Renal pelvis (tissue), 4 donors: ENCODE measurements around the gene ELK1. TPM values are rescaled to one million over a fixed set of nuclear protein-coding genes. Genes with fewer than 3 reads are reported as not detected.
"Not testable (repeated sequence)": the region's sequence is repeated elsewhere in the genome, so short reads cannot be mapped to it uniquely, and the experiment has no call there.

Source experiments
- DNase-seq: peaks from one replicate; pipeline ENCODE4 v3.0.0-alpha.2; 2013
- polyA plus RNA-seq, 3 donors: library from polyadenylated mRNA; unstranded; fragments of 120-200 nt; gene quantifications; one replicate each; pipeline ENCODE4 v1.2.1, GENCODE V29; 2013; ENCODE audit not compliant: insufficient read length in 3 of 3

Gene ELK1
- polyA plus RNA-seq, 3 donors: 30.3 to 34.1 (median 32.7) TPM

GRCh38 chrX:47618923-47619485 lies 31.4 kb downstream of the ELK1 start:
- no peak for DNase-seq

GRCh38 chrX:47614618-47615017 lies 35.7 kb downstream of the ELK1 start:
- no peak for DNase-seq

- no peak for DNase-seq
Observed at GRCh38 chrX:47613082-47613481, 37.3 kb downstream of the ELK1 start.

GRCh38 chrX:47612418-47612817 lies 37.9 kb downstream of the ELK1 start:
- DNase-seq: no peak

GRCh38 chrX:47611926-47612325 lies 38.4 kb downstream of the ELK1 start:
- no peak for DNase-seq

- DNase-seq: no peak
Observed at GRCh38 chrX:47611489-47611888, 38.9 kb downstream of the ELK1 start.

GRCh38 chrX:47610511-47610910 lies 39.9 kb downstream of the ELK1 start:
- DNase-seq: no peak

GRCh38 chrX:47608130-47608810 lies 42.1 kb downstream of the ELK1 start:
- DNase-seq: peak; percentile 7

- DNase-seq: no peak
Observed at GRCh38 chrX:47607091-47607490, 43.3 kb downstream of the ELK1 start.

GRCh38 chrX:47605024-47605423 lies 45.3 kb downstream of the ELK1 start:
- DNase-seq: no peak

GRCh38 chrX:47603125-47603524 lies 47.2 kb downstream of the ELK1 start:
- DNase-seq: not testable (repeated sequence)

- DNase-seq: no peak
Observed at GRCh38 chrX:47597222-47597621, 53.1 kb downstream of the ELK1 start.

- DNase-seq: no peak
Observed at GRCh38 chrX:47596256-47596655, 54.1 kb downstream of the ELK1 start.

GRCh38 chrX:47595716-47596251 lies 54.6 kb downstream of the ELK1 start:
- DNase-seq: no peak

- no peak for DNase-seq
Observed at GRCh38 chrX:47593522-47593921, 56.8 kb downstream of the ELK1 start.

GRCh38 chrX:47590984-47591383 lies 59.4 kb downstream of the ELK1 start:
- DNase-seq: no peak

GRCh38 chrX:47587906-47588735 lies 62.2 kb downstream of the ELK1 start:
- DNase-seq: no peak

- DNase-seq: no peak
Observed at GRCh38 chrX:47587091-47587891, 63.1 kb downstream of the ELK1 start.

GRCh38 chrX:47586043-47586787 lies 64.1 kb downstream of the ELK1 start:
- no peak for DNase-seq
